PC-9 (cell line): Measurements from ENCODE around the gene OAF. TPM values are rescaled to one million over a fixed set of nuclear protein-coding genes. Genes with fewer than 3 reads are reported as not detected.

Experiments used
- BruUV-seq: library from RNA; stranded (reverse); fragments of 400-500 nt; replicated peaks from 2 replicates; lab custom pipeline; 2021; lab: Mats Ljungman, UMichigan
- CTCF ChIA-PET: fragments of 300-600 bp; sonication (Branson Sonifier 250); formaldehyde crosslinking; loops from one replicate; lab custom pipeline; 2022; ENCODE audit warnings: antibody characterized with exemption; lab: Charles Lee
- POLR2A ChIA-PET: fragments of 300-600 bp; sonication (Branson Sonifier 250); formaldehyde crosslinking; loops from one replicate; lab custom pipeline; 2022; ENCODE audit warnings: antibody characterized with exemption; ENCODE audit not compliant: unreplicated experiment; lab: Charles Lee
- DNase-seq, 2 experiments: peaks; one replicate each; pipeline versions ENCODE4 v3.0.0 to v3.0.0-alpha.2; 2015 to 2022; ENCODE audit warnings: mixed read lengths in 1 of 2
- H2AFZ ChIP-seq: fragments of 200-600 bp; sonication (generic); 2 replicates; pipeline ENCODE4 v1.8.1; 2017; ENCODE audit warnings: antibody characterized with exemption
- H3F3A ChIP-seq: fragments of 200-600 bp; sonication (generic); 2 replicates; pipeline ENCODE4 v1.8.1; 2017; ENCODE audit warnings: antibody characterized with exemption, mild to moderate bottlenecking, low read depth; ENCODE audit not compliant: insufficient read depth
- H3K27ac ChIP-seq: fragments of 200-600 bp; sonication (generic); 2 replicates; pipeline ENCODE4 v1.6.1; 2016; ENCODE audit warnings: mixed run types
- H3K27me3 ChIP-seq: fragments of 200-600 bp; sonication (generic); 2 replicates; pipeline ENCODE4 v1.6.1; 2016; ENCODE audit warnings: low read depth, mixed run types; ENCODE audit not compliant: insufficient read depth
- H3K36me3 ChIP-seq: fragments of 200-600 bp; sonication (generic); 2 replicates; pipeline ENCODE4 v1.6.1; 2016; ENCODE audit warnings: low read depth, mixed run types
- H3K4me1 ChIP-seq: fragments of 200-600 bp; sonication (generic); replicated peaks from 2 replicates; pipeline ENCODE4 v1.6.1; 2016; ENCODE audit warnings: mixed run types; ENCODE audit not compliant: insufficient read depth
- H3K4me2 ChIP-seq: fragments of 200-600 bp; sonication (generic); 2 replicates; pipeline ENCODE4 v1.6.1; 2017; ENCODE audit warnings: mixed run types
- H3K4me3 ChIP-seq: fragments of 200-600 bp; sonication (generic); 2 replicates; pipeline ENCODE4 v1.6.1; 2016; ENCODE audit warnings: mixed run types
- H3K79me2 ChIP-seq: fragments of 200-600 bp; sonication (generic); 2 replicates; pipeline ENCODE4 v1.6.1; 2017; ENCODE audit warnings: low read depth, mixed run types
- H3K9me2 ChIP-seq: fragments of 200-600 bp; sonication (generic); 2 replicates; pipeline ENCODE4 v1.8.1; 2017; ENCODE audit warnings: mild to moderate bottlenecking; ENCODE audit not compliant: insufficient read depth
- H3K9me3 ChIP-seq: fragments of 200-600 bp; sonication (generic); 2 replicates; pipeline ENCODE4 v1.8.1; 2016; ENCODE audit warnings: low read depth; ENCODE audit not compliant: insufficient read depth
- H4K20me1 ChIP-seq: fragments of 200-600 bp; sonication (generic); 2 replicates; pipeline ENCODE4 v1.8.1; 2017; ENCODE audit not compliant: insufficient read depth
- CTCF ChIP-seq: fragments of 200-600 bp; sonication (generic); conservative IDR thresholded peaks from 2 replicates; pipeline ENCODE4 v1.6.1; 2017; ENCODE audit warnings: mixed run types, antibody characterized with exemption, mild to moderate bottlenecking, moderate library complexity
- EZH2 ChIP-seq: fragments of 200-600 bp; sonication (generic); IDR thresholded peaks from 2 replicates; pipeline ENCODE4 v1.8.0; 2017; ENCODE audit warnings: antibody characterized with exemption, low read depth
- intact Hi-C: fragments of 100-400 bp; cut with micrococcal nuclease; formaldehyde crosslinking; loops from one replicate; pipeline ENCODE4 v1.10.0; 2022; ENCODE audit not compliant: unreplicated experiment
- total RNA-seq: library from RNA; stranded (reverse); gene quantifications from 2 replicates; pipeline ENCODE4 v1.2.3, GENCODE V29; 2021

Gene OAF
- total RNA-seq, 1 experiment from 2014 or later: 45.6 TPM

DNA sequence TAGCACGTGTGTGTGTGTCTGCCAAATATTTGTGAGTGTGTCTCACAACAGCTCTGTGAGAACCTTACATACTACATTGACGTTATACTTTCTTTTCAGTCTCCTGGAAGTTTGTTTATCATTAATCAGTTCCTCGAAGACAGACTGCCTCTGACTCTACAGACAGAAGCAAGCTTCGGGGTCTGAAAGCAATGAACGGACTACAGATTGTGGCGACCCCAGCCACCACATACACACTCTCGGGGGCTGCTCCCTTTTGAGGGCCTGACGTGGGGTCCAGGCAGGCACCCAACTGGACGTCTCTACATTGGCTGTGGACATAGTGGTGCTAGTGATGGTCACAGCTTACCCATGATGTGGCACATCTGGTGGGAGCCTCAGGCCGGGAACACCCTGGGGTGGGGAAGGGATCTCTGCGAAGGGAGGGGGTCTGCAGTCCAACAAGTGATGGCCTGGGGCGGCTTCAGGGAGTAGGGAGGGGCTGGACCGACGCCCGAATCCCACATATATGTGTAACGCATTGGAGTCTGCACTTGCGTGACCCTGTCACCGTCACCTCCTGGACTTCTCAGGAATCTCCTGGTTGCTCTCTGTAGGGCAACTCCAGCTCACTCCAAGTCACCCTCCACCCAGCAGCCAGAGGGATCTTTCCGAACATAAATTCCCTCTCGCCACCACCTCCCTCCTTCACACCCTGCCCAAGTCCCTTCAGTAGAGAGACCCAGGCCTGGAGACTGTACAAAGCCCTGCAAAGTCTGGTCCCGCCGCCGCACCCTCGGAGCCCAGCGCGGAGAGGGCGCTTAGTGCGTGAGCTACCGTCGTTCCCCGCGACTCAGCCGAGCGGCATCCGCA, 42.5 kb upstream of the OAF start:
- H2AFZ ChIP-seq: peak overlapping the region; percentile 87
- no peaks in the 10 kb centered on the region for H3K27me3 ChIP-seq
- no peaks in the 10 kb centered on the region for H3K4me1 ChIP-seq
- H3K27ac ChIP-seq: no peak overlapping the region
- H3K36me3 ChIP-seq: no peaks in the 10 kb centered on the region
- H3K9me3 ChIP-seq: 0 out of 2 replicates have a peak, but pooled peaks cover 6% of the 10 kb centered on the region
- H3F3A ChIP-seq: no peaks in the 10 kb centered on the region
- peak in 1 of 2 experiments; percentile 18 for DNase-seq
- intact Hi-C loops: loop anchor here (2.0 kb wide), 1 partner anchor 44 kb away; no protein-coding TSS in a partner anchor
- no peak for TF ChIP-seq EZH2
- TF ChIP-seq CTCF: no peak
- ChIA-PET CTCF (interaction anchor here (0.5 to 0.7 kb wide), 5 partner anchors 12 to 439 kb away, joined by 3 to 6 read pairs (median 3); no protein-coding TSS in a partner anchor), POLR2A (no interaction called here)
- H3K79me2 ChIP-seq: no peaks in the 10 kb centered on the region
- H3K4me3 ChIP-seq: peak overlapping the region; percentile 59
- no peaks in the 10 kb centered on the region for H3K9me2 ChIP-seq
- peak overlapping the region; percentile 73 for H3K4me2 ChIP-seq
- no TSS peak for BruUV-seq
- H4K20me1 ChIP-seq: no peaks in the 10 kb centered on the region

GRCh38 chr11:120168960-120169681, 41.7 kb upstream of the OAF start:
- no peaks in the 10 kb centered on the region for H3K4me1 ChIP-seq
- 0 out of 2 replicates have a peak, but pooled peaks cover 6% of the 10 kb centered on the region for H3K9me3 ChIP-seq
- TF ChIP-seq CTCF: peak; percentile 92
- TF ChIP-seq EZH2: no peak
- H3K27me3 ChIP-seq: peaks cover under 1% of the 10 kb centered on the region; the same call in 1 of the 2 replicates
- DNase-seq: peak in 1 of 2 experiments; percentile 68
- no peaks in the 10 kb centered on the region for H3K79me2 ChIP-seq
- no peak overlapping the region for H3K27ac ChIP-seq
- no peaks in the 10 kb centered on the region for H4K20me1 ChIP-seq
- no peaks in the 10 kb centered on the region for H3F3A ChIP-seq
- no peaks in the 10 kb centered on the region for H3K9me2 ChIP-seq
- H3K4me2 ChIP-seq: peak overlapping the region; percentile 73
- ChIA-PET CTCF (interaction anchor here (0.5 to 0.7 kb wide), 5 partner anchors 11 to 439 kb away, joined by 3 to 6 read pairs (median 3); no protein-coding TSS in a partner anchor), POLR2A (interaction anchor here (0.5 kb wide), 1 partner anchor 394 kb away, joined by 6 read pairs; no protein-coding TSS in a partner anchor)
- peak overlapping the region; percentile 87 for H2AFZ ChIP-seq
- intact Hi-C loops: loop anchor here (1.0 to 2.0 kb wide), 3 partner anchors 44 to 503 kb away; no protein-coding TSS in a partner anchor
- BruUV-seq: no TSS peak
- no peaks in the 10 kb centered on the region for H3K36me3 ChIP-seq
- peak overlapping the region; percentile 59 for H3K4me3 ChIP-seq
